GM19455 (cell line): ENCODE results near the gene TJP3.
A peak's percentile ranks its signal among the peaks of the same experiment; 100 is the strongest.

Experiments
- ATAC-seq: cut with Tn5 transposase; IDR thresholded peaks from one replicate; pipeline ENCODE4 v1.9.1; 2021; ENCODE audit not compliant: unreplicated experiment

Gene TJP3

GRCh38 chr19:3691372-3691716 lies 16.8 kb upstream of the TJP3 start:
- ATAC-seq: no peak

- ATAC-seq: no peak
These were observed 16.5 kb upstream of the TJP3 start for GRCh38 chr19:3691726-3692125.

- no peak for ATAC-seq
These were observed 15.8 kb upstream of the TJP3 start for GRCh38 chr19:3692141-3693024.

- no peak for ATAC-seq
These were observed 14.9 kb upstream of the TJP3 start for GRCh38 chr19:3693025-3693925.

GRCh38 chr19:3694361-3695123 lies 13.6 kb upstream of the TJP3 start:
- ATAC-seq: no peak

- ATAC-seq: no peak
These were observed 13.0 kb upstream of the TJP3 start for GRCh38 chr19:3695124-3695733.

- ATAC-seq: no peak
These were observed 12.1 kb upstream of the TJP3 start for GRCh38 chr19:3695986-3696659.

- ATAC-seq: no peak
These were observed 11.6 kb upstream of the TJP3 start for GRCh38 chr19:3696660-3696995.

- ATAC-seq: no peak
These were observed 11.1 kb upstream of the TJP3 start for GRCh38 chr19:3697094-3697493.

- ATAC-seq: no peak
These were observed 10.4 kb upstream of the TJP3 start for GRCh38 chr19:3697671-3698385.

GRCh38 chr19:3698386-3698950 lies 9.7 kb upstream of the TJP3 start:
- ATAC-seq: no peak

- ATAC-seq: no peak
These were observed 9.0 kb upstream of the TJP3 start for GRCh38 chr19:3698974-3699740.

GRCh38 chr19:3699741-3700241 lies 8.4 kb upstream of the TJP3 start:
- peak; percentile 9 for ATAC-seq

- peak; percentile 76 for ATAC-seq
These were observed 7.7 kb upstream of the TJP3 start, which contains the start of gene PIP5K1C for GRCh38 chr19:3700242-3701032. TSS of gene PIP5K1C (minus strand) at chr19:3700468. CDS start at chr19:3700390, 78 bp downstream.

GRCh38 chr19:3701200-3701599 lies 7.0 kb upstream of the TJP3 start:
- no peak for ATAC-seq

GRCh38 chr19:3707868-3708206 lies 347 bp upstream of the TJP3 start:
- ATAC-seq: no peak

GRCh38 chr19:3710265-3710812 lies 2.2 kb downstream of the TJP3 start:
- no peak for ATAC-seq
